Amniotic stem cell (primary cell): ENCODE measurements around the gene ZNF3.

Experiments
- DNase-seq: peaks from one replicate; lab custom pipeline; 2025; lab: John Stamatoyannopoulos, UW

The ZNF3 gene

DNA sequence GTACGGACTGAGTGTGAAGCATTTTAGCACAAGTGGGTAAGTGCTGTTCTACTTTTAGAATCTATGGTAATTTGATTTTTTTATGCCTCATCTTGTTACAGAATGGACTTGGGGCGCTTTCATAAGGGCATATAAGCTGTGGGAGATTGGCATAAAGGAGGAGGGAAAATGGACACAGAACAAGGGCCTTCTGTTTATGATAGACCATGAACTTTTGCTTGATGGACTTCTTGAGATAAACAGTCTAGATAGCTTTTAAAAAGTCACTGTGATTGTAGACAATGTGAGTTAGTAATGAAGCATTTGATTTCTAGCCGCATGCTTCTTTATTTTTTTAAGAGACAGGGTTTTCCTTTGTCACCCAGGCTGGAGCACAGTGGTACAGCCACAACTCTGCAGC lies 29.9 kb downstream of the ZNF3 start:
- no peak for DNase-seq

DNA sequence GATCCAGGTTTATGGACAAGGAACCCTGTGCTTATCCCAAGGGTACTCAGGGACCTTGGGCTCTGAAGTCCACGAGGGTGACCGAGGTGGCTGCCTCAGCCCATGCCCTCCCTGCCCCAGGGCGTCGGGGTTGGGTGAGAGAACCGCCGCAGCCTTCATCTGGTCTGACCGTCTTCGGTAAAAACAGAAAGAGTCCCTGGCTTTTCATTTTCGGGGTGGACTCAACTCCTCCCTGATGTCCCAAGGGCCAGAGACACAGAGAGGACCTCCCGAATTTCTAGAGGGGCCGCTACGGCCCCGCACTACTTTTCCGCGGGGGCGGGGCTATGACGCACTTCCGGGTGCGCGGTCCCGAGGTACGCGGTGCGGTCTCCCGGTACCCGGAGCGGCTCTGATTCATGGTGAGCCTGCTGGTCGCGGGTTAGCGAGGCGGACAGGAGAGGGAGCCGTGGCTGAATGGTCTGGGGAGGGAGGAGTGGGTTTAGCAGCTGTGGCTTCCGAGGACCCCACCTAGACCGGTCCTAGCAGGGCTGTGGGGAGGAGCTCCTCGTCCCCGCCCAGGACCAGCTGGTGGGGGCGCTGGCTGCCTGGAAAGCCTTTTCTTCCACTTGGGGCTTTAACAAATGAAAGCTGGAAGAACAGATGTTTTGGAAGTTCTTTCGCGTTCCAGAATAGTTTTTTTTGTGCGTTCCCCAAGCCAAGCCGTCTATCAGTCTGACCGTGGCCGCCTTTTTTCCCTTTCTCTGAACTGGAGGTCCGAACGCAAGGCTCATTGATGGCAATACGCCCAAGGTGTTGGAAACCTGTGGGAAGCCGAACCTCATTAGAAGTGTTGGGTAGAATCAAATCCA lies 31.9 kb downstream of the ZNF3 start, which contains the start of gene ZSCAN21:
ZSCAN21 (plus strand) TSS at position 334 of the 851 bp plus-strand sequence. CDS start 7,233 bp downstream, outside the sequence.
- DNase-seq: peak; percentile 60

DNA sequence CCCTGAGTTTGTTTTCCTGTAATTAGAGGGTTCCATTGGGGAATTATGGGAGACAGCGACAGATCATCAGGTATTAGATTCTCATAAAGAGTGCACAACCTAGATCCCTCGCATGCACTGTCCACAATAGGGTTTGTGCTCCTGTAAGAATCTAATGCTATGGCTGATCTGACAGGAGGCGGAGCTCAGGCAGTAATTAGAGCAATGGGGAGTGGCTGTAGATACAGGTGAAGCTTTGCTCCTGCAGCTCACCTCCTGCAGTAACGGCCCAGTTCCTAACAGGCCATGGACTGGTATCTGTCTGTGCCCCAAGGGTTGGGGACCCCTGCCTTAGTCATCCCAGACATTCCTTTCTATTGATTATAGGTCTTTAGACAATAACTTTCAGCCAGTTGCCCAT lies 32.8 kb downstream of the ZNF3 start:
- no peak for DNase-seq

DNA sequence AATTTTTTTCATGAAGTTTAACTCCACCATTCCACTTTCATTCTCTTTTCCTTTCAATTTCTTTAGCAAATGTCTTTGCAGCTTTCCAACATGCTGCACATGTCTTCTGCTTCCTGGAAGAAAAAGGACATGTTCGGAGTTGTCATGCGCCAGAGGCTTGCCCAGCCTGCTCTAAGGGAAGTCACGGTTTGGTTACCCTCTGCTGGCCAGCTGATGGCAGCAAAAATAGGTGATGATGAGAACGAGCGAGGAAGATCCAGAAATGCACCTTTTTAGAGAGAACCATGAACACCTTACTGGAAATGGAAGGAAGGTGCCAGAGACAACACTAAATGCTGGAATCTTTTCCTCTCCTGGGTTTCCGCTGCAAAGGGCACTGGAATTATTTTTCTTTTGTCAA lies 36.8 kb downstream of the ZNF3 start:
- no peak for DNase-seq

DNA sequence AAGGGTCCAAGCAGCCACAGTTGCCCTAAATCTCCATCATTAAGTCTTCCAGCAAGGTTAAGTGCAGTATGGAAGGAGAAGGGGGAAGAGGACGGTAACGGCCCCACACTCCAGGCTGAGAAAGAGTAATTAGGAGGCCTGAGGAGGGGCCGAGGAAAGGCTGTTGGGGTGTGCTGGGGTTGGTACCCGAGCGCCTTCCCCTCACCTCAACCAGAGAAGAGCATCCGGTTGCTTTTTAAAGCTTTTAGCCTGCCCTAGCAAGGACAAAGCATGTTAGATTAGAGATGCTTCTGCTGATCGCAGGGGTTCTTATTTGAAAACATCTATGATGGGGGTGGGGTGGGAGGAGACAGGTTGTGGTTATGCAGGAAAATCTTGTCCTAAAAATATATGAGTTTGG lies 40.9 kb downstream of the ZNF3 start:
- DNase-seq: no peak

DNA sequence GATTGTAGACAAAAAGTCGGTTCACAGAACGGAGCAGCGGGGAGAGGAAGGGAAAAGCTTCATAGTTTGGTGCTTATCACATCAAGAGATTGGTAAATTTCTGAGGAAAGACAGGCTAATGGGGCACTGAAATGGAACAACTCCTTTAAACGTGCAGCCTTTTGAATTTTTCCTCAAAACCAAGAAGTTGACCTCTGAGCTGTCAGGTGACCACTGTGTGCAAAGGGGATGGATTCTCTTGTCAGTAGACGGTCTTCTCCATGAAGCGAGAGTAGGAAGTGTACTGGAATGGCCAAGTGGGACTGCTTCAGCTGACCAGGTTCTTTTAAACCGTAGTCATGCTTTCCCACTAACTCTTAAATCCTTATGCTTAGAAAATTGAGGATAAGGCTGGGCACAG lies 43.2 kb downstream of the ZNF3 start:
- DNase-seq: no peak

DNA sequence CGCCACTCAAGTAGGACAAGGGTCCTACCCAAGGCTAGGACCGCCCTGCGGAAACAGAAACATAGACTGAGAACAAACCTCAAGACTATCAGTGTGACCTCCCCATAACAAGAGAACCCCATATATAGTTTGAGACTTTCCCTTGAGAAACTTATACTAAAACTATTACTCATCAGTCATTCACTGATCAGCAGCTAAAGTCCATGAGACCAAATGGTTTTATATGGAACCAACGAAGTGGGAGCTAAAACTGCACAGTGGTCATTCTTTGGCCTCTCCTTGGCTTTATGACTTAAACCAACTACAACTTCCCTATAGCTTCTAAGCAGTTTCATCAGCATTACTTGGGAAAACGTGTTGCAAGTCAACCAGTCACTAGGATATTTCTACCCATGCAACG lies 45.6 kb downstream of the ZNF3 start:
- no peak for DNase-seq

DNA sequence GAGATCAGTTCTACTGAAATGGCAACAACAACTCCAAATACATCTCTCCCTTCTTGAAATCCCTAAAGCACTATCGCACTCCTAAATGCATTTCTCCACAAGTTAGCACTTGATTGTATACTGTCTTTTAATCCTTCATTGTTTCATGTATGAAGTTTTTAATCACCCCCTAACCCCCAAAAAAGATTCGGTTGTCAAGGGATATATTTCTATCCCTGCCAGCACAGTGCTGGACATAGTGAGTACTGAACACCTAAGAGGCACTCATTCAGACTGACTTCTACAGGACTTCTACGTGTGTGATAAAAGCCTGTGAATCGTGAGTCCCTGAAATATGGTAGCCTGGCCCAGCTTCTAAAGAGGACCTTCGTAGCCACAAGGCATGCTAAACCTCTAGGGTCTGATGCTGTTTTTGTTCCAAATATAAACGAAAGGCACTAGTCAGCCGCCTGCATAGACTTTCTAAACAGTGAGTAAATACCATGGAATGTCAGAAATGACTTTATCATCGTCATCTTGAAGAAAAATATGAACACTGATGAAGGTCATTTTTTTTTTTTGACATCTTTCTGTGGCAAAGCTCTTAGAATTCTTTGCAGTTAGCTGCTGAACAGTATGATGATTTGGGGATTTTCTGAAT lies 46.5 kb downstream of the ZNF3 start:
- DNase-seq: peak; percentile 76

DNA sequence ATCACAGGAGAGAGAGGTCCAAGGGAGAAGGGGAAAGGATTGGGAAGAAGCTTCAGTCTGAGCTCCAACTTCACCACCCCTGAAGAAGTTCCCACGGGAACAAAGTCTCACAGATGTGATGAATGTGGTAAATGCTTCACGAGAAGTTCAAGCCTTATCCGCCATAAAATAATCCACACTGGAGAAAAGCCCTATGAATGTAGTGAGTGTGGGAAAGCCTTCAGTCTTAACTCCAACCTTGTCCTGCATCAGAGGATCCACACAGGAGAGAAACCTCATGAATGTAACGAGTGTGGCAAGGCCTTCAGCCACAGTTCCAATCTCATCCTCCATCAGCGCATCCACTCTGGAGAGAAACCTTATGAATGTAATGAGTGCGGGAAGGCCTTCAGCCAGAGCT lies 48.0 kb downstream of the ZNF3 start:
- no peak for DNase-seq

DNA sequence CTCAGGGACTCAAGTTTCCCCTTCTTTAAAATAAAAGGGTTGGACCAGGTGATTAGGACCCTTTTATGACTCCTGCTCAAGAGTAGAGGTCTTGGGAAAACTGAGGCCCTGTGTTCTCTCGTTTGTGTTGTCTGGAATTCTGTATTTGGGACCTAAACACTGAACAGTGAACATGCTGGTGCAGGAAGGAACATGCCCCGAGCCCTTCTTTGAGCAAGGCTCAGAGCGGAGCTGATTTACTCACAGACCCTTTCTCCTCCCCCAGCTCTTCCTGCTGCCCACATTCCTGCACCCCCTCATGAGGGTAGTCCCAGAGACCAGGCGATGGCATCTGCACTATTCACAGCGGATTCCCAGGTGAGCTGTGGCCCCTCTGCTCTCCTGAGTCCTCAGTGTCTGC lies 51.9 kb downstream of the ZNF3 start:
- no peak for DNase-seq

DNA sequence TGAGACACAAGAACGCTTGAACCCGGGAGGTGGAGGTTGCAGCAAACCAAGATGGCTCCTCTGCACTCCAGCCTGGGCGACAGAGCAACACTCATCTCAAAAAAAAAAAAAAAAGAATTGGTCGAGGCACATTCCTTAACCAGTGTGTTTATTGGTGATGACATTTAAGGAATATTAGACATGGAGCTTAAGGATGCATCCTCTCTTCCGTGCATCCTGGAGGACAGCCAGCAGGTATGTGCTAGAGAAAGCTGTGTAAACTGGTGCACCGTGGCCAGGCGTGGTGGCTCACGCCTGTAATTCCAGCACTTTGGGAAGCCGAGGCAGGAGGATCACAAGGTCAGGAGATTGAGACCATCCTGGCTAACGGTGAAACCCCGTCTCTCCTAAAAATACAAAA lies 54.3 kb downstream of the ZNF3 start:
- no peak for DNase-seq

DNA sequence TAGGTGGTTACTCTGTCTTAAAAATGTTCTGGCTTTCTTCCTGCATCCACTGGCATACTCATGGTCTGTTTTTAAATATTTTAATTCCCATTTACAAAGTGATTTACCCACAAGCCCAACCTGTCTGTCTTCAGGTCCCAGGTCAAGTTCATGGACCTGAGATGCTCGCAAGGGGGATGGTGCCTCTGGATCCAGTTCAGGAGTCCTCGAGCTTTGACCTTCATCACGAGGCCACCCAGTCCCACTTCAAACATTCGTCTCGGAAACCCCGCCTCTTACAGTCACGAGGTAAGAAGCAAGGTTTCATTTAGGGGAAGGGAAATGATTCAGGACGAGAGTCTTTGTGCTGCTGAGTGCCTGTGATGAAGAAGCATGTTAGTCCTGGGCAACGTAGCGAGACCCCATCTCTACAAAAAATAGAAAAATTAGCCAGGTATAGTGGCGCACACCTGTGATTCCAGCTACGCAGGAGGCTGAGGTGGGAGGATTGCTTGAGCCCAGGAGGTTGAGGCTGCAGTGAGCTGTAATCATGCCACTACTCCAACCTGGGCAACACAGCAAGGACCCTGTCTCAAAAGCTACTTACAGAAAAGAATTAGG lies 57.4 kb downstream of the ZNF3 start:
- no peak for DNase-seq

DNA sequence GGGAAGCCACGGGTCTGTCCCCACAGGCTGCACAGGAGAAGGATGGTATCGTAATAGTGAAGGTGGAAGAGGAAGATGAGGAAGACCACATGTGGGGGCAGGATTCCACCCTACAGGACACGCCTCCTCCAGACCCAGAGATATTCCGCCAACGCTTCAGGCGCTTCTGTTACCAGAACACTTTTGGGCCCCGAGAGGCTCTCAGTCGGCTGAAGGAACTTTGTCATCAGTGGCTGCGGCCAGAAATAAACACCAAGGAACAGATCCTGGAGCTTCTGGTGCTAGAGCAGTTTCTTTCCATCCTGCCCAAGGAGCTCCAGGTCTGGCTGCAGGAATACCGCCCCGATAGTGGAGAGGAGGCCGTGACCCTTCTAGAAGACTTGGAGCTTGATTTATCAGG lies 58.0 kb downstream of the ZNF3 start:
- DNase-seq: no peak

DNA sequence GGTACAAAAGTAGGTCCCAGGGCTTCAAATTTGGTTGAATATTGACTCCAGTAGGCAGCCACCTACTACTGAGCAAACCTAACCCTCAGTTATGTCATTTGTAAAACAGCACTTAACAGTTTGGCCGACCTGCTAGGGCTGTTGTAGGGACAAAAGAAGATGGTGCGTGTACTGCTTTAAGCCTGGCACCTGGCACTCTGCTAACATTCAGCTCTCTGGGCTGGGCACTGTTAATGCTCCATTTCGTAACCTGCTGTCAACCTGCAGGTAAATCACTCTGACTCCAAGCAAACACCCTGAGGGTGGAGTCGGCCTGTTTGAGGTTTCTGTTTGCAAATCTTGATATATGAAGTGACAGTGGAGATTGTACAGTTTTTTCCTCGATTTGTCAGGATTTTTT lies 58.9 kb downstream of the ZNF3 start:
- DNase-seq: no peak

DNA sequence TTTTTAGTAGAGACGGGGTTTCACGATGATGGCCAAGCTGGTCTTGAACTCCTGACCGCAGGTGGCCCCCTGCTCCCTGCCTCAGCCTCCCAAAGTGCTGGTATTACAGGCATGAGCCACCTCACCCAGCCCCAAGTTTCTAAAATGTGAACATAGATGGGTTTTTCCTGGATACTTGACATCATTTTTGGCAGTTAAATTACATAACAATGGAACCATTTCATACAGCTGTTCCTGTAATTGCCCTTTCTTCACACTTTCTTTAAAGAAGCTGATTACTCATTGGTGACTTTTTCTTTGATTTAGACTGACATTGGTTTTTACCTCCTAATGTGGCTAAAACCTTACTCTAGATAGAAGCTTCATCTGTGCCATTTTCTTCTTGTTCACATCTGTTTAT lies 60.2 kb downstream of the ZNF3 start:
- no peak for DNase-seq
